GM19351 (cell line): ENCODE results near the gene ERCC6L.
"Not testable (repeated sequence)": the region's sequence is repeated elsewhere in the genome, so short reads cannot be mapped to it uniquely, and the experiment has no call there.

ENCODE experiments used
- ATAC-seq: cut with Tn5 transposase; IDR thresholded peaks from one replicate; pipeline ENCODE4 v1.9.1; 2021; ENCODE audit warnings: mild to moderate bottlenecking, moderate library complexity; ENCODE audit not compliant: unreplicated experiment

The ERCC6L gene

GRCh38 chrX:72176981-72177380 lies 61.8 kb downstream of the ERCC6L start:
- ATAC-seq: no peak

GRCh38 chrX:72176289-72176688 lies 62.5 kb downstream of the ERCC6L start:
- ATAC-seq: not testable (repeated sequence)

GRCh38 chrX:72169008-72169728 lies 69.7 kb downstream of the ERCC6L start:
- no peak for ATAC-seq

GRCh38 chrX:72165551-72165950 lies 73.3 kb downstream of the ERCC6L start:
- ATAC-seq: no peak

- no peak for ATAC-seq
These were observed 79.1 kb downstream of the ERCC6L start for GRCh38 chrX:72159769-72160168.

GRCh38 chrX:72158773-72159172 lies 80.1 kb downstream of the ERCC6L start:
- no peak for ATAC-seq
